HL-60/S4 treated with phorbol 12-myristate 13-acetate at 8.2 ng/mL for 4 days and 3 days (cell line): Measurements from ENCODE around the gene OAS2.

Experiments used
- in situ Hi-C: fragments of 300-500 bp; cut with MboI; formaldehyde crosslinking; loops from 2 replicates; pipeline ENCODE4 v1.15.0; 2022; ENCODE audit warnings: low sequenced_read_pairs

OAS2 gene

DNA sequence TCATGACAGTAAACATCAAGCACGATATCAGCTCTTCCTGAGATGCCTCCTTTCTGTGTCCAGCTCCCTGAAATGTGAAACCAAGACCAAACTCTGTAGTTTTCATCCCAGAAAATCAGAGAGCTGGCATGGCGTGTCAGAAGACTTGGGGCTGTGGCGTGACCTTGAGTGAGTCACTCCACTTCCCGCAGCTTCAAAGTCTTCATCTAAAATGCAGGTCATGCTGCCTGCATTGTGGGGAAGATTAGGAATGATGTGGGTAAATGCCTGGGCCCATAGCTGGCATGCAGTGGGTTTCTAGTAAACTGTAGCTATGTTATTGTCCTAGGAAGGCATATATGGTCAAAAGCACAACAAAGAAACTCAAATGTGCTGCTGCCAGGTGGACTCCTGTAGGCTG is 28.8 kb downstream of the OAS2 start:
- in situ Hi-C loops: no loop called here

- in situ Hi-C loops: no loop called here
These were observed 32.4 kb downstream of the OAS2 start for GRCh38 chr12:113010701-113011100.

GRCh38 chr12:113014565-113014964 is 36.2 kb downstream of the OAS2 start:
- in situ Hi-C loops: no loop called here

- in situ Hi-C loops: no loop called here
These were observed 38.5 kb downstream of the OAS2 start for GRCh38 chr12:113016796-113017195.

DNA sequence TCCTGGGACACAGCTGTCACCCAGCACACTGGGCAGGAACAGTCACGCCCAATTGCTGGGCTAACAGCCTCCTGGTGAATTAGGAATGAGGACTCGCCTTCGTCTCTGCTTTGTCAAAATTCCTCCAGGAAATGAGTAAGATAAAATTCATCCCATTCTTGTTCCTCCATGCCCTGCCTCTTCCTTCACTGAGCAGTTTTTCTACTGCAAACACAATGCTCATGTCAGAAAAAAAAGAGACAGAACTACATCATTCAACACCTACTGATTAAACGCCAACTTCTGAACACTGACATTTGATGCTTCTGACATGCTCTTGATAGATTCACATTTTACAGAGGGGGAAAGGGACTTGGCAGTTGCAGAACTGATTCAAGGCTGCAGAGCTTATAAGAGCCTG is 40.7 kb downstream of the OAS2 start:
- in situ Hi-C loops: no loop called here

DNA sequence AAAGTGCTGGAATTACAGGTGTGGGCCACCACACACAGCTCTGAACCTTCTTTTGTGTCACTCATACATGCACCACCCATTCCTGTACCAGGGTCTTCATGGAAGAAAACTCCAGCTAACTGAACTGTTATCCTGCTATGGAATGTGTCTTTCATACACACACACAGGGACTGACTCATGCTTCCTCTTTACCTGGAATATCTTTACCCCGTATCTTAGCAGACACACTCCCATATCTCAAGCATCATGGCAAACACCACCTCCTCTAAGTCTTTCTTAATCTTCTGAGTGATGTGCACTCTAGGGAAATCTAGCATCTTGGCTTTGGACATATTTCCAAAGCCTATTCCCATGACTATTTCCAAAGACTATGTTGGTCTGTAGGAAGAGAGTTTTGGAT is 43.2 kb downstream of the OAS2 start:
- in situ Hi-C loops: no loop called here

GRCh38 chr12:113022563-113023297 is 44.4 kb downstream of the OAS2 start:
- in situ Hi-C loops: no loop called here

DNA sequence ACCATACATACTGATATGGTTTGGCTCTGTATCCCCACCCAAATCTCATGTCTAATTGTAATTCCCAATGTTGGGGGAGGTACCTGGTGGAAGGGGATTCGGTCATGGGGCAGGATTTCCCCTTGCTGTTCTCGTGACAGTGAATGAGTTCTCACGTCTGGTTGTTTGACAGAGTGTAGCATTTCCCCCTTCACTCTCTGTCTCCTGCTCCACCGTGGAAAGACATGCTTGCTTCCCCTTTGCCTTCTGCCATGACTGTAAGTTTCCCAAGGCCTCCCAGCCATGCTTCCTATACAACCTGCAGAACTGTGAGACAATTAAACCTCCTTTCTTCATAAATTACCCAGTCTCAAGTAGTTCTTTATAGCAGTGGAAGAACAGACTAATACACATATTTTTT is 49.4 kb downstream of the OAS2 start:
- in situ Hi-C loops: no loop called here

DNA sequence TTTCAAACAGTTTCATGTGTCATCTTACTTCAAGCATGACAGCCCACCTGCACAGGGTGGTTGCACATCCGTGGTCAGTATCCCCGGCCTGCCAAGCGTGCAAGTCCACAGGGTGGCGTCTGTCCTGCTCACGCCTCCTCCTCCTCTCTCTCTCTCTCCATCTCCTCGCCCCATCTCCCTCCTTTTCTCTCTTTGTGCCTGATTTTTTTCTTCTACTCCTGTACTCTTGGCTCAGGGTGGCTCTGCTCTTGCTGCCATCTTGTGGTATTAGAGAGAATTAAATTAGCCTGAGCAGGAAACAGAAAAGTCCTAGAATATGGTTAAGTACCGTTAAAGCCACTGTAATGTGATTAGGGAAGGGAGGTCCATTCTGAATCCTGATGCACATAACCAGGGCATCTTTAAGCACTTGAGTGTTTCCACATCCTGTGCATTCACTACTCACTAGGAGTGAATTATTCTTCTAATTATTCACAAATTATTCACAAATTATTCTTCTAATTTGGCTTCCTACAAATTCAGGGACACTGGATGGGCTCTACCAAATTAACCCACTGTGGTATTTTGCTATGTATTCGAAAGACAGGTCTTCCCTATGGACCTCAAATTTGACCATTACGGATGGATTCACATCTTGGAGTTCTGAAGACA is 52.7 kb downstream of the OAS2 start:
- in situ Hi-C loops: no loop called here

DNA sequence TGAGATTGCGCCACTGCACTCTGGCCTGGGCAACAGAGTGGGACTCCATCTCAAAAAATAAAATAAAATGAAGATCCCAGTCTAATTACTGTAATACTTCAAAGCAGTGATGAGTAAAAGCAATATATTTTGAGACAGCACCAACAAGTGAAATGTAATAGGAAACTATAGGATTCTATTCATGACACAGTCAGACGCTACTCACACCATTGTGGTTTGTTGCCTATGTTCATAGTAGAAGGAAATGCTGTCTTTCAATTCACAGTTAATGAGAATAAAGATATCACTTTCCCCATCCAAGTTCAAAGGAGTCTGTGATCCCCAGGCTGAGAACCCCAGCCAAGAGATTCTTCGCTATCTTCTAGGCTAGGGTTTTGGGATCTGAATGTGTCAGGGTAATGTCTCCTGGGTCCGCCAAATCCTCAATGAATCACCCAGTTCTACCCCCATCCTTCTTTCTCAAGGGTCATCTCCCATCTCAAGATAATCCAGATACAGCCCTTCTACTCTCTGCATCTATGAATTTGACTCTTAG is 61.7 kb downstream of the OAS2 start:
- in situ Hi-C loops: no loop called here

GRCh38 chr12:113040722-113041171 is 62.4 kb downstream of the OAS2 start:
- in situ Hi-C loops: no loop called here

DNA sequence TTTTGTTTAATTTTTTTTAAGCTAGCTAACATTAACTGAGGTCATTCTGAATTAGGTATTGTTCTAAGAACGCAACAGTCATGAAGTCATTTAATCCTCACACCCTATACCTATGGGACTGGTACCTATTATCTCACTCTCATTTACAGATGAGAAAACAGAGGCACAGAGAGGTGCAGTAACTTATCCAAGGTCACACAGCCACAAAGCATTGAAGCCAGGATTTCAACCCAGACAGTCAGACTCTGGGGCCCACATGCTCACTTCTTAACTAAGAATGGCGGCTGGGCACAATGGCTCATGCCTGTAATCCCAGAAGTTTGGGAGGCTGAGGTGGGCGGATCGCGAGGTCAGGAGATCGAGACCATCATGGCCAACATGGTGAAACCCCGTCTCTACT is 63.2 kb downstream of the OAS2 start:
- in situ Hi-C loops: no loop called here

GRCh38 chr12:113043240-113043639 is 64.9 kb downstream of the OAS2 start:
- in situ Hi-C loops: no loop called here

DNA sequence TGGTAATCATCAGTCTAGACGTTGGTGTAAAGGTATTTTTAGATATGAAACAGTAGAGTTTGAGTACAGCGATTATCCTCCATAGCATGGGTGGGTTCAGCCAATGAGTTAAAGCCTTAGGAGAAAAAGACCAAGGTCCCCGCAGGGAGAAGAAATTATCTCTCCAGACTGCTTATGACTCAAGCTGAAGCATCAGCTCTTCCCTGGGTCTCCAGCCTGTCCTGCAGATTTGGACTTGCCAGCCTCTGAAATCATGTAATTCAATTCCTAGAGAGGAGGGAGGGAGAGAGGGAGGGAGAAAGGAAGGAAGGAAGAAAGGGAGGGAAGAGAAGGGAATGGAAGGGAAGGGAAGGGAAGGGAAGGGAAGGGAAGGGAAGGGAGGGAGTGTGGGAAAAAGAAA is 66.2 kb downstream of the OAS2 start:
- in situ Hi-C loops: no loop called here

DNA sequence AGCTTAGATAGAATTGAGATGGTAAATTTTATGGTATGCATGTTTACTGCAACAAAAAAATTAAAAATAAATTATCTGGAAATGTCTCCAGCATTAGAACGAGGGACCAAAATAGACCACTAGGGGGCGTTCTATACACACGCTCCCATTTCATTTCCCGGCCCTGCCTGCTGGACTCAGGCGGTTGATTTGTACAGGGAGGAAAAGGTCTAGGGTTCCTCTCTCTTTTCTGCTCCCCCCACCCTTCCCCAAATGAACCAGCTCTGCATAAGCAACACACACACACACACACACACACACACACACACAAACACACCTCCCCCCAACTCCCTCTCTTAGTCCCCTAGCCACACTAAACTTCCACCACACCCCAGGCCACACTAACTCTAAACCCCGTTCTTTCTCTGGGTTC is 70.4 kb downstream of the OAS2 start:
- in situ Hi-C loops: loop anchor here (5.0 kb wide), 1 partner anchor 124 kb away; no protein-coding TSS in a partner anchor

GRCh38 chr12:113049976-113050742 is 71.8 kb downstream of the OAS2 start:
- in situ Hi-C loops: loop anchor here (5.0 kb wide), 1 partner anchor 122 kb away; no protein-coding TSS in a partner anchor

DNA sequence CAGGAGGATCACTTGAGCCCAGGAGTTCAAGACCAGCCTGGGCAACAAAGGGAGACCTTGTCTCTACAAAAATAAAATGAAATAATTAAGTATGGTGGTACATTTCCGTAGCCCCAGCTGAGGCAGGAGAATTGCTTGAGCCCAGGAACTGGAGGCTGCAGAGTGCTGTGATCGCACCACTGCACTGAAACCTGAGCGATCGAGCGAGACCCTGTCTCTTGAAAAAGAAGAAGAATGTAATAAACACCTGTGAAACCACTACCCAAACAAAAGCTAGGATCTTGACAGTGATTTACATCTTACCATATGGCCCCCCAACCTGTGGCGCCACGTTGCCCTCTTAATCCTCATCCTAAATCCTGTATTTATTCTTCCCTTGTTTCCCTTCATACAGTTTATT is 72.5 kb downstream of the OAS2 start:
- in situ Hi-C loops: no loop called here

DNA sequence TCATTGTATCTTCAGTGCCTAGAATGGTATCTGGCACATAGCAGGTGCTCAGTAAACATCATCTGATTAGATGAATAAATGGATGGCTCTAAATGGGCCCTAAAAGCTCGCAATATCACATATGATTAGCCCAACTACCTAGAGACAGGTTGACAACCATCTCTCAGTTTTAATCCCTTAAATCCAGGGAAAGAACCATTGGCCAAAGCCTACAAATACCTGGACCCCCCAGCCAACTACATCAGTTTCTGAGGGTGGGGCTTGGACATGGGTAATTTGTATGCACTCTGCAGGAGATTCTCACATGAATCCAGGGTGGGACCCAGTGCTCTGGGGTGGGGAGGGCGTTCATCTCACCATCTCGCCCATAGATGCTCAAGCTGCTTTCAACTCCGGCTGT is 73.4 kb downstream of the OAS2 start:
- in situ Hi-C loops: no loop called here

GRCh38 chr12:113052326-113052725 is 74.0 kb downstream of the OAS2 start:
- in situ Hi-C loops: no loop called here

- in situ Hi-C loops: no loop called here
These were observed 76.7 kb downstream of the OAS2 start for GRCh38 chr12:113054948-113055486.
